Stimulated activated naive CD8-positive, alpha-beta T cell treated with anti-CD3 and anti-CD28 coated beads, Interleukin-15, Interleukin-2, amounts not matched to agents 100 ng/mL and 50 ng/mL, for 24 hours (primary cell): ENCODE data around the gene CCDC82.

Experiments
- H3K27ac Mint-ChIP-seq: one replicate; pipeline ENCODE4 v1.8.0; 2021; ENCODE audit warnings: mild to moderate bottlenecking, mixed read lengths
- H3K27me3 Mint-ChIP-seq: one replicate; pipeline ENCODE4 v1.8.0; 2021; ENCODE audit warnings: mixed read lengths
- H3K36me3 Mint-ChIP-seq: one replicate; pipeline ENCODE4 v1.8.0; 2021; ENCODE audit warnings: low read depth, mixed read lengths
- H3K4me1 Mint-ChIP-seq: one replicate; pipeline ENCODE4 v1.8.0; 2021; ENCODE audit warnings: low read depth, mixed read lengths
- H3K4me3 Mint-ChIP-seq: one replicate; pipeline ENCODE4 v1.8.0; 2021; ENCODE audit warnings: mild to moderate bottlenecking, mixed read lengths
- H3K9me3 Mint-ChIP-seq: one replicate; pipeline ENCODE4 v1.8.0; 2021; ENCODE audit warnings: mixed read lengths

The CCDC82 gene

GRCh38 chr11:96328395-96329010, 61.2 kb downstream of the CCDC82 start:
- no peaks in the 10 kb centered on the region for H3K9me3 Mint-ChIP-seq
- peaks cover 38% of the 10 kb centered on the region for H3K36me3 Mint-ChIP-seq
- no peaks in the 10 kb centered on the region for H3K27me3 Mint-ChIP-seq
- H3K4me1 Mint-ChIP-seq: peaks cover 86% of the 10 kb centered on the region
- peak overlapping the region; percentile 90 for H3K27ac Mint-ChIP-seq
- no peak overlapping the region for H3K4me3 Mint-ChIP-seq

- H3K27me3 Mint-ChIP-seq: no peaks in the 10 kb centered on the region
- H3K36me3 Mint-ChIP-seq: peaks cover 50% of the 10 kb centered on the region
These were observed 62.8 kb downstream of the CCDC82 start for GRCh38 chr11:96326959-96327358.

GRCh38 chr11:96324912-96325311, 64.8 kb downstream of the CCDC82 start:
- H3K4me1 Mint-ChIP-seq: peaks cover 79% of the 10 kb centered on the region
- no peaks in the 10 kb centered on the region for H3K27me3 Mint-ChIP-seq
- H3K4me3 Mint-ChIP-seq: no peak overlapping the region
- H3K9me3 Mint-ChIP-seq: no peaks in the 10 kb centered on the region
- H3K27ac Mint-ChIP-seq: no peak overlapping the region
- H3K36me3 Mint-ChIP-seq: peaks cover 58% of the 10 kb centered on the region

More at GRCh38 chr11:96326959-96327358, 62.8 kb downstream of the CCDC82 start:
- Mint-ChIP-seq H3K9me3 (no peaks in the 10 kb centered on the region), H3K4me3 (no peak overlapping the region), H3K4me1 (peaks cover 79% of the 10 kb centered on the region), H3K27ac (no peak overlapping the region)

GRCh38 chr11:96323642-96323985, 66.1 kb downstream of the CCDC82 start:
- H3K4me1 Mint-ChIP-seq: peaks cover 79% of the 10 kb centered on the region
- no peaks in the 10 kb centered on the region for H3K27me3 Mint-ChIP-seq
- H3K36me3 Mint-ChIP-seq: peaks cover 47% of the 10 kb centered on the region
- no peaks in the 10 kb centered on the region for H3K9me3 Mint-ChIP-seq
- H3K27ac Mint-ChIP-seq: no peak overlapping the region
- H3K4me3 Mint-ChIP-seq: no peak overlapping the region

GRCh38 chr11:96322775-96323641, 66.7 kb downstream of the CCDC82 start:
- H3K4me3 Mint-ChIP-seq: no peak overlapping the region
- H3K4me1 Mint-ChIP-seq: peaks cover 80% of the 10 kb centered on the region
- no peak overlapping the region for H3K27ac Mint-ChIP-seq
- no peaks in the 10 kb centered on the region for H3K27me3 Mint-ChIP-seq
- H3K9me3 Mint-ChIP-seq: no peaks in the 10 kb centered on the region
- H3K36me3 Mint-ChIP-seq: peaks cover 47% of the 10 kb centered on the region

GRCh38 chr11:96321091-96321490, 68.6 kb downstream of the CCDC82 start:
- Mint-ChIP-seq H3K36me3 (peaks cover 56% of the 10 kb centered on the region), H3K9me3 (no peaks in the 10 kb centered on the region), H3K27me3 (no peaks in the 10 kb centered on the region), H3K4me3 (no peak overlapping the region), H3K27ac (no peak overlapping the region), H3K4me1 (peaks cover 91% of the 10 kb centered on the region)

GRCh38 chr11:96319898-96320656, 69.6 kb downstream of the CCDC82 start:
- H3K36me3 Mint-ChIP-seq: peaks cover 56% of the 10 kb centered on the region
- peaks cover 92% of the 10 kb centered on the region for H3K4me1 Mint-ChIP-seq
- peak overlapping the region; percentile 21 for H3K27ac Mint-ChIP-seq
- H3K9me3 Mint-ChIP-seq: no peaks in the 10 kb centered on the region
- H3K27me3 Mint-ChIP-seq: no peaks in the 10 kb centered on the region
- H3K4me3 Mint-ChIP-seq: no peak overlapping the region

GRCh38 chr11:96318850-96319249, 70.9 kb downstream of the CCDC82 start:
- Mint-ChIP-seq H3K4me3 (no peak overlapping the region), H3K36me3 (peaks cover 67% of the 10 kb centered on the region), H3K27ac (peak overlapping the region; percentile 11), H3K9me3 (no peaks in the 10 kb centered on the region), H3K4me1 (peaks cover 93% of the 10 kb centered on the region), H3K27me3 (no peaks in the 10 kb centered on the region)

- peak overlapping the region; percentile 42 for H3K27ac Mint-ChIP-seq
- peaks cover 93% of the 10 kb centered on the region for H3K4me1 Mint-ChIP-seq
- no peaks in the 10 kb centered on the region for H3K27me3 Mint-ChIP-seq
- no peak overlapping the region for H3K4me3 Mint-ChIP-seq
- no peaks in the 10 kb centered on the region for H3K9me3 Mint-ChIP-seq
- peaks cover 65% of the 10 kb centered on the region for H3K36me3 Mint-ChIP-seq
These were observed 71.3 kb downstream of the CCDC82 start for GRCh38 chr11:96318399-96318798.

GRCh38 chr11:96317985-96318384, 71.7 kb downstream of the CCDC82 start:
- no peak overlapping the region for H3K4me3 Mint-ChIP-seq
- peak overlapping the region; percentile 42 for H3K27ac Mint-ChIP-seq
- H3K4me1 Mint-ChIP-seq: peaks cover 93% of the 10 kb centered on the region
- H3K36me3 Mint-ChIP-seq: peaks cover 63% of the 10 kb centered on the region
- no peaks in the 10 kb centered on the region for H3K9me3 Mint-ChIP-seq
- no peaks in the 10 kb centered on the region for H3K27me3 Mint-ChIP-seq

- Mint-ChIP-seq H3K9me3 (no peaks in the 10 kb centered on the region), H3K27me3 (no peaks in the 10 kb centered on the region), H3K27ac (peak overlapping the region; percentile 42), H3K36me3 (peaks cover 59% of the 10 kb centered on the region), H3K4me3 (no peak overlapping the region), H3K4me1 (peaks cover 97% of the 10 kb centered on the region)
These were observed 72.1 kb downstream of the CCDC82 start for GRCh38 chr11:96317571-96317970.

GRCh38 chr11:96316869-96317268, 72.8 kb downstream of the CCDC82 start:
- no peak overlapping the region for H3K4me3 Mint-ChIP-seq
- H3K36me3 Mint-ChIP-seq: peaks cover 58% of the 10 kb centered on the region
- H3K27ac Mint-ChIP-seq: peak overlapping the region; percentile 9

GRCh38 chr11:96315476-96315875, 74.2 kb downstream of the CCDC82 start:
- H3K4me3 Mint-ChIP-seq: no peak overlapping the region
- no peaks in the 10 kb centered on the region for H3K27me3 Mint-ChIP-seq
- no peaks in the 10 kb centered on the region for H3K9me3 Mint-ChIP-seq
- H3K27ac Mint-ChIP-seq: peak overlapping the region; percentile 38
- H3K36me3 Mint-ChIP-seq: peaks cover 57% of the 10 kb centered on the region
- peaks cover 97% of the 10 kb centered on the region for H3K4me1 Mint-ChIP-seq

More at GRCh38 chr11:96316869-96317268, 72.8 kb downstream of the CCDC82 start:
- Mint-ChIP-seq H3K27me3 (no peaks in the 10 kb centered on the region), H3K9me3 (no peaks in the 10 kb centered on the region), H3K4me1 (peaks cover 97% of the 10 kb centered on the region)

- Mint-ChIP-seq H3K4me3 (no peak overlapping the region), H3K27ac (peak overlapping the region; percentile 38), H3K36me3 (peaks cover 51% of the 10 kb centered on the region), H3K9me3 (no peaks in the 10 kb centered on the region), H3K27me3 (no peaks in the 10 kb centered on the region), H3K4me1 (peaks cover 95% of the 10 kb centered on the region)
These were observed 75.2 kb downstream of the CCDC82 start for GRCh38 chr11:96314326-96315020.
